HepG2 (cell line): Measurements from ENCODE around the gene FGD6. TPM values are rescaled to one million over a fixed set of nuclear protein-coding genes. Genes with fewer than 3 reads are reported as not detected.

ENCODE experiments used
- ATAC-seq: fragments of 200-7000 bp; cut with Tn5 transposase; 3 replicates; pipeline ENCODE4 v1.9.1; 2020; ENCODE audit warnings: mild to moderate bottlenecking, moderate library complexity
- BruUV-seq: library from RNA; stranded (reverse); fragments of 400-500 nt; replicated peaks from 2 replicates; lab custom pipeline; 2021; lab: Mats Ljungman, UMichigan
- CTCF ChIA-PET: fragments of 300-600 bp; formaldehyde crosslinking; extraction: SDS; loops from one replicate; lab custom pipeline; 2021; ENCODE audit warnings: low total read pairs, inconsistent platforms, low intra/inter-chr PET ratio; lab: Yijun Ruan, JAX
- POLR2A ChIA-PET: fragments of 350-600 bp; sonication (Branson Sonifier 250); formaldehyde crosslinking; loops from one replicate; lab custom pipeline; 2020; ENCODE audit warnings: antibody characterized with exemption, inconsistent platforms; lab: Yijun Ruan, JAX
- DNase-seq: peaks from one replicate; pipeline ENCODE4 v3.0.0-alpha.2; 2015; ENCODE audit warnings: low spot score
- FAIRE-seq: peaks from 3 replicates; lab custom pipeline; 2011; peaks lifted over from hg19 to GRCh38; lab: Jason Lieb, UNC
- H2AFZ ChIP-seq: one replicate; pipeline ENCODE4 v1.6.1; 2011; ENCODE audit warnings: low read length, inconsistent platforms
- H3K27ac ChIP-seq: fragments of 300-600 bp; 3 replicates; pipeline ENCODE4 v1.8.0; 2011; ENCODE audit warnings: mixed run types, mild to moderate bottlenecking, mixed read lengths, low read length, inconsistent platforms; ENCODE audit not compliant: insufficient read depth; ENCODE audit errors: extremely low read length
- H3K27me3 ChIP-seq, 2 experiments: fragments of 200-600 bp in 1 of 2; 2 replicates in 1 of 2; 3 replicates in 1 of 2; pipeline versions ENCODE4 v1.6.0 to v1.8.0; 2011; ENCODE audit warnings: low read length in 2 of 2, mild to moderate bottlenecking in 2 of 2, moderate library complexity in 2 of 2, inconsistent platforms in 1 of 2; ENCODE audit not compliant: insufficient read depth in 2 of 2, control insufficient read depth in 1 of 2
- H3K36me3 ChIP-seq, 2 experiments: fragments of 200-600 bp in 1 of 2; replicated peaks in 1 of 2; 2 replicates in 1 of 2; 3 replicates in 1 of 2; pipeline versions ENCODE4 v1.5.1 to v1.8.0; 2011; ENCODE audit warnings: low read length in 2 of 2, inconsistent platforms in 1 of 2; ENCODE audit not compliant: insufficient read depth in 2 of 2, control insufficient read depth in 1 of 2
- H3K4me1 ChIP-seq: 2 replicates; pipeline ENCODE4 v1.5.1; 2012; ENCODE audit warnings: low read length, inconsistent platforms; ENCODE audit not compliant: insufficient read depth
- H3K4me2 ChIP-seq: 2 replicates; pipeline ENCODE4 v1.6.0; 2011; ENCODE audit warnings: low read depth, low read length, inconsistent platforms
- H3K4me3 ChIP-seq, 3 experiments: fragments of 200-600 bp in 1 of 3; sonication (generic), shearing (Covaris generic) in 1 of 3; replicated peaks in 1 of 3; 2 replicates each; pipeline ENCODE4 v1.5.1; 2011 to 2016; ENCODE audit warnings: low read length in 3 of 3, inconsistent platforms in 2 of 3, low read depth in 2 of 3, mild to moderate bottlenecking in 2 of 3, control low read depth in 1 of 3, mixed read lengths in 1 of 3; ENCODE audit not compliant: insufficient read depth in 1 of 3
- H3K79me2 ChIP-seq: one replicate; pipeline ENCODE4 v1.6.1; 2011; ENCODE audit warnings: low read length, inconsistent platforms; ENCODE audit not compliant: insufficient read depth
- H3K9ac ChIP-seq: 2 replicates; pipeline ENCODE4 v1.6.0; 2011; ENCODE audit warnings: mild to moderate bottlenecking, low read depth, low read length, inconsistent platforms; ENCODE audit not compliant: insufficient read depth
- H3K9me3 ChIP-seq: 2 replicates; pipeline ENCODE4 v1.5.1; 2012; ENCODE audit warnings: mild to moderate bottlenecking, low read length
- H4K20me1 ChIP-seq: 2 replicates; pipeline ENCODE4 v1.6.0; 2011; ENCODE audit warnings: inconsistent platforms, mild to moderate bottlenecking, low read length, moderate library complexity; ENCODE audit not compliant: insufficient read depth
- CREM ChIP-seq, 2 experiments: sonication (generic) in 1 of 2; formaldehyde crosslinking in 1 of 2; IDR thresholded peaks; 2 replicates each; pipeline versions ENCODE4 v1.4.0 to v1.6.1; 2016 to 2020; ENCODE audit warnings: antibody characterized with exemption in 1 of 2, mild to moderate bottlenecking in 1 of 2, missing genetic modification reagents in 1 of 2
- EEA1 ChIP-seq: sonication (generic); formaldehyde crosslinking; IDR thresholded peaks from 2 replicates; pipeline ENCODE4 v1.5.1; 2020; ENCODE audit warnings: mild to moderate bottlenecking, missing genetic modification reagents, borderline replicate concordance
- SMYD3 ChIP-seq: sonication (generic); formaldehyde crosslinking; IDR thresholded peaks from 2 replicates; pipeline ENCODE4 v1.8.1; 2023; ENCODE audit warnings: mild to moderate bottlenecking, missing genetic modification reagents
- ZC3H13 ChIP-seq: sonication (generic); formaldehyde crosslinking; IDR thresholded peaks from 2 replicates; pipeline ENCODE4 v1.8.1; 2023; ENCODE audit warnings: mild to moderate bottlenecking, missing genetic modification reagents, moderate library complexity
- ZKSCAN8 ChIP-seq: IDR thresholded peaks from 2 replicates; pipeline ENCODE4 v1.6.1; 2016; ENCODE audit warnings: borderline replicate concordance, missing genetic modification reagents, missing compliant biosample characterization
- ZNF547 ChIP-seq: sonication (generic); formaldehyde crosslinking; IDR thresholded peaks from 2 replicates; pipeline ENCODE4 v1.5.1; 2020; ENCODE audit warnings: mild to moderate bottlenecking, missing genetic modification reagents
- ZNF629 ChIP-seq: sonication (generic); formaldehyde crosslinking; conservative IDR thresholded peaks from 2 replicates; pipeline ENCODE4 v1.5.0; 2020; ENCODE audit warnings: missing genetic modification reagents
- WGBS: methylation state at CpG from one replicate; pipeline ENCODE4 v1.1.6; 2017; ENCODE audit warnings: low lambda C conversion rate; 5-methylcytosine and 5-hydroxymethylcytosine counted together
- in situ Hi-C: cut with HindIII; loops from 2 replicates; pipeline ENCODE4 v1.10.0; 2017; ENCODE audit warnings: low pct_unique_long_range_greater_than_20kb; ENCODE audit not compliant: extremely low pct_ligation_motif_present
- intact Hi-C: fragments of 100-400 bp; cut with micrococcal nuclease; formaldehyde crosslinking; loops from one replicate; pipeline ENCODE4 v1.10.0; 2022; ENCODE audit not compliant: unreplicated experiment
- polyA plus RNA-seq, 8 experiments: library from polyadenylated mRNA; depleted of rRNA in 3 of 8; stranded (reverse) in 7 of 8; unstranded in 1 of 8; fragments of >200 nt; fragmentation: Illumina TruSeq in 4 of 8; extraction: Trizol in 4 of 8; gene quantifications; 2 replicates each; pipeline versions ENCODE4 v1.2.1 to v1.2.3, GENCODE V29; 2011 to 2016; ENCODE audit warnings: low read depth in 4 of 8, missing spikeins in 1 of 8, mixed read lengths in 1 of 8; ENCODE audit not compliant: insufficient read depth in 1 of 8
- total RNA-seq, 5 experiments: library from RNA; depleted of rRNA; stranded (reverse); fragments of >200 nt; fragmentation: Illumina TruSeq; extraction: Trizol; gene quantifications; 2 replicates each; pipeline ENCODE4 v1.2.3, GENCODE V29; 2016; ENCODE audit warnings: low read depth in 1 of 5
- TF ChIP-seq, protein P1 (sequence below): sonication (generic); formaldehyde crosslinking; IDR thresholded peaks from 2 replicates; pipeline ENCODE4 v1.5.0; 2020; ENCODE audit warnings: missing genetic modification reagents
- TF ChIP-seq, protein P2 (sequence below): IDR thresholded peaks from 2 replicates; pipeline ENCODE4 v1.6.1; 2016; ENCODE audit warnings: missing compliant biosample characterization, missing genetic modification reagents, borderline replicate concordance
- TF ChIP-seq, protein P3 (sequence below): IDR thresholded peaks from 2 replicates; pipeline ENCODE4 v1.6.1; 2016
- TF ChIP-seq, protein P4 (sequence below): sonication (generic); formaldehyde crosslinking; IDR thresholded peaks from 2 replicates; pipeline ENCODE4 v1.5.1; 2020; ENCODE audit warnings: missing genetic modification reagents, mild to moderate bottlenecking, borderline replicate concordance
- TF ChIP-seq, protein P5 (sequence below): IDR thresholded peaks from 2 replicates; pipeline ENCODE4 v1.6.1; 2016; ENCODE audit warnings: low read depth, control low read depth

FGD6 gene
- total and polyA plus RNA-seq, 2 of the 13 experiments (the other 11 are each of a cell fraction or from before 2014, with no cell fraction given), result 2.2 to 4.3 TPM

DNA sequence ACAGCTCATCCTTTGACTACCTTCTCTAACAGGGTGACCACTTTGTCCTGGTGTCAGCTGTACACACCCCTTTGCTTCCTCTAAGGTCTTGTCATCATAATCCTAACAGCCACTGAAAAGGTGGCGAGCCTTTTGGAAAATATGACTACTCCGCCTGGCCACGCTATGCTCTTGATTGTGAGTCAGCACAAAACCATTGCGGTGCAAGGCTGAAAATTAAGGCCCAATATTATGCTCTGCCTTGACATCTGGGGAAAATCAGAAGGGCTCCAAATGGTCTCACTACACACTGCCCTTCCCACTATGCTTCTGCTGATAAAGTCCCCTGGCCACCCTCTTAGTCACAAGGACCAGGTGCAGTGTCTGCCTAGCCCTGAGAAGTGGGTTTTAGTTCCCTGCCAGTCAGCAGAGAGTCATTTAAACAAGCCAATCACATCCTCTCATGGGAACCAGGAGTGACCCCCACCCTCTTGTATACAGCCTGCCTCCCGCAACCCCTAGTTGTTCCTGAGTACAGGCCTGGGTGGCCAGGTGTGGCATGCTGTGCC is 34.3 kb downstream of the FGD6 start:
- Histone ChIP-seq H3K9me3 (no peaks in the 10 kb centered on the region), H3K36me3 (peaks cover 0 to 1% of the 10 kb centered on the region in 2 experiments; a peak in 1 of 5 replicates), H3K4me3 (no peak overlapping the region), H3K27me3 (no peaks in the 10 kb centered on the region), H3K4me2 (no peak overlapping the region), H3K27ac (no peak overlapping the region), H3K4me1 (no peaks in the 10 kb centered on the region), H3K79me2 (peaks cover 2% of the 10 kb centered on the region), H4K20me1 (no peaks in the 10 kb centered on the region), H3K9ac (no peak overlapping the region), H2AFZ (no peak overlapping the region)
- ATAC-seq (no peak), DNase-seq (no peak), FAIRE-seq (no peak)
- 100% methylated on average over 3 of the region's 5 CpGs for WGBS
- BruUV-seq, result no TSS peak
- POLR2A ChIA-PET, result no interaction called here
- no peak for TF ChIP-seq ZNF547 (CRISPR knock-in tag)
- intact Hi-C loops (no loop called here), in situ Hi-C loops (no loop called here)
- CTCF ChIA-PET, result no interaction called here

DNA sequence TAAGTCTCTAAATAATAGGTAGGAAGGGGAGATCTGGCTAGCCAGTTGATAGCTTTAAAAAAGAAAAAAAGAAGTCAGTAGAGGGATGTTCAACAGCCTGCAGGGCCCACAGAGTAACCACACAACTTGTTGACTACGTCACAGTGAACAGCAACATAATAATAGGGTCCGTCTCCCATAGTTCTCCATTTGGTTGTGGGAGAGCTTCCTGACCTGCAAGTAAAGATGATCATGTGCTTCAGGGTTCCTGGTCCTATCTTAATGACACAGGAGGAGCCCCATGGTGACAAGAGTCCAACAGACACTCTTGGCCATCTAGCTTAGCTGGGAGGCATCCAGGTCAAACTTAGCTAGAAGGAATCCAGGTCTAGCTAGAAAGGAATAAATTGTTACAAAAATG is 36.2 kb downstream of the FGD6 start:
- Histone ChIP-seq H4K20me1 (no peaks in the 10 kb centered on the region), H3K79me2 (no peaks in the 10 kb centered on the region), H3K4me1 (no peaks in the 10 kb centered on the region), H3K9ac (no peak overlapping the region), H3K9me3 (no peaks in the 10 kb centered on the region), H3K4me2 (no peak overlapping the region), H3K36me3 (peaks cover 0 to 1% of the 10 kb centered on the region in 2 experiments; a peak in 1 of 5 replicates), H3K27ac (no peak overlapping the region), H3K27me3 (no peaks in the 10 kb centered on the region), H2AFZ (no peak overlapping the region), H3K4me3 (no peak overlapping the region)
- BruUV-seq, result no TSS peak
- 96% methylated on average over 2 of the region's 2 CpGs for WGBS
- no peak for DNase-seq
- CTCF ChIA-PET, result no interaction called here
- in situ Hi-C loops (no loop called here), intact Hi-C loops (no loop called here)
- POLR2A ChIA-PET, result no interaction called here
- FAIRE-seq, result no peak
- no peak for ATAC-seq
- TF ChIP-seq, protein P1, sequence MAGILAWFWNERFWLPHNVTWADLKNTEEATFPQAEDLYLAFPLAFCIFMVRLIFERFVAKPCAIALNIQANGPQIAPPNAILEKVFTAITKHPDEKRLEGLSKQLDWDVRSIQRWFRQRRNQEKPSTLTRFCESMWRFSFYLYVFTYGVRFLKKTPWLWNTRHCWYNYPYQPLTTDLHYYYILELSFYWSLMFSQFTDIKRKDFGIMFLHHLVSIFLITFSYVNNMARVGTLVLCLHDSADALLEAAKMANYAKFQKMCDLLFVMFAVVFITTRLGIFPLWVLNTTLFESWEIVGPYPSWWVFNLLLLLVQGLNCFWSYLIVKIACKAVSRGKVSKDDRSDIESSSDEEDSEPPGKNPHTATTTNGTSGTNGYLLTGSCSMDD (CRISPR knock-in tag), result no peak
- TF ChIP-seq CREM (IDR thresholded peaks at IDR 0.05) (no peak), CREM (CRISPR knock-in tag; IDR thresholded peaks at IDR 0.05) (no peak), ZNF629 (CRISPR knock-in tag) (no peak), ZKSCAN8 (CRISPR knock-in tag) (no peak), ZC3H13 (CRISPR knock-in tag) (no peak), SMYD3 (CRISPR knock-in tag) (no peak), EEA1 (CRISPR knock-in tag) (no peak)
- TF ChIP-seq, protein P2, sequence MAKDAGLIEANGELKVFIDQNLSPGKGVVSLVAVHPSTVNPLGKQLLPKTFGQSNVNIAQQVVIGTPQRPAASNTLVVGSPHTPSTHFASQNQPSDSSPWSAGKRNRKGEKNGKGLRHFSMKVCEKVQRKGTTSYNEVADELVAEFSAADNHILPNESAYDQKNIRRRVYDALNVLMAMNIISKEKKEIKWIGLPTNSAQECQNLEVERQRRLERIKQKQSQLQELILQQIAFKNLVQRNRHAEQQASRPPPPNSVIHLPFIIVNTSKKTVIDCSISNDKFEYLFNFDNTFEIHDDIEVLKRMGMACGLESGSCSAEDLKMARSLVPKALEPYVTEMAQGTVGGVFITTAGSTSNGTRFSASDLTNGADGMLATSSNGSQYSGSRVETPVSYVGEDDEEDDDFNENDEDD (CRISPR knock-in tag), result no peak
- TF ChIP-seq, protein P3, sequence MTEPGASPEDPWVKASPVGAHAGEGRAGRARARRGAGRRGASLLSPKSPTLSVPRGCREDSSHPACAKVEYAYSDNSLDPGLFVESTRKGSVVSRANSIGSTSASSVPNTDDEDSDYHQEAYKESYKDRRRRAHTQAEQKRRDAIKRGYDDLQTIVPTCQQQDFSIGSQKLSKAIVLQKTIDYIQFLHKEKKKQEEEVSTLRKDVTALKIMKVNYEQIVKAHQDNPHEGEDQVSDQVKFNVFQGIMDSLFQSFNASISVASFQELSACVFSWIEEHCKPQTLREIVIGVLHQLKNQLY (CRISPR knock-in tag), result no peak
- TF ChIP-seq, protein P4, sequence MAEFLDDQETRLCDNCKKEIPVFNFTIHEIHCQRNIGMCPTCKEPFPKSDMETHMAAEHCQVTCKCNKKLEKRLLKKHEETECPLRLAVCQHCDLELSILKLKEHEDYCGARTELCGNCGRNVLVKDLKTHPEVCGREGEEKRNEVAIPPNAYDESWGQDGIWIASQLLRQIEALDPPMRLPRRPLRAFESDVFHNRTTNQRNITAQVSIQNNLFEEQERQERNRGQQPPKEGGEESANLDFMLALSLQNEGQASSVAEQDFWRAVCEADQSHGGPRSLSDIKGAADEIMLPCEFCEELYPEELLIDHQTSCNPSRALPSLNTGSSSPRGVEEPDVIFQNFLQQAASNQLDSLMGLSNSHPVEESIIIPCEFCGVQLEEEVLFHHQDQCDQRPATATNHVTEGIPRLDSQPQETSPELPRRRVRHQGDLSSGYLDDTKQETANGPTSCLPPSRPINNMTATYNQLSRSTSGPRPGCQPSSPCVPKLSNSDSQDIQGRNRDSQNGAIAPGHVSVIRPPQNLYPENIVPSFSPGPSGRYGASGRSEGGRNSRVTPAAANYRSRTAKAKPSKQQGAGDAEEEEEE, result no peak
- TF ChIP-seq, protein P5, sequence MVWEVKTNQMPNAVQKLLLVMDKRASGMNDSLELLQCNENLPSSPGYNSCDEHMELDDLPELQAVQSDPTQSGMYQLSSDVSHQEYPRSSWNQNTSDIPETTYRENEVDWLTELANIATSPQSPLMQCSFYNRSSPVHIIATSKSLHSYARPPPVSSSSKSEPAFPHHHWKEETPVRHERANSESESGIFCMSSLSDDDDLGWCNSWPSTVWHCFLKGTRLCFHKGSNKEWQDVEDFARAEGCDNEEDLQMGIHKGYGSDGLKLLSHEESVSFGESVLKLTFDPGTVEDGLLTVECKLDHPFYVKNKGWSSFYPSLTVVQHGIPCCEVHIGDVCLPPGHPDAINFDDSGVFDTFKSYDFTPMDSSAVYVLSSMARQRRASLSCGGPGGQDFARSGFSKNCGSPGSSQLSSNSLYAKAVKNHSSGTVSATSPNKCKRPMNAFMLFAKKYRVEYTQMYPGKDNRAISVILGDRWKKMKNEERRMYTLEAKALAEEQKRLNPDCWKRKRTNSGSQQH (CRISPR knock-in tag), result no peak
